CD4-positive, alpha-beta T cell treated with Interleukin-6 at 100 ng/mL for 8 hours (primary cell): ENCODE measurements around the gene PRLR.
A peak's percentile ranks its signal among the peaks of the same experiment; 100 is the strongest.

Source experiments
- DNase-seq: peaks from one replicate; pipeline ENCODE4 v3.0.0-alpha.2; 2020; ENCODE audit warnings: mixed read lengths, low spot score

PRLR gene

GRCh38 chr5:35159370-35159742, 70.9 kb downstream of the PRLR start:
- DNase-seq, result no peak

- no peak for DNase-seq
Observed at GRCh38 chr5:35158622-35159369, 71.5 kb downstream of the PRLR start.

DNA sequence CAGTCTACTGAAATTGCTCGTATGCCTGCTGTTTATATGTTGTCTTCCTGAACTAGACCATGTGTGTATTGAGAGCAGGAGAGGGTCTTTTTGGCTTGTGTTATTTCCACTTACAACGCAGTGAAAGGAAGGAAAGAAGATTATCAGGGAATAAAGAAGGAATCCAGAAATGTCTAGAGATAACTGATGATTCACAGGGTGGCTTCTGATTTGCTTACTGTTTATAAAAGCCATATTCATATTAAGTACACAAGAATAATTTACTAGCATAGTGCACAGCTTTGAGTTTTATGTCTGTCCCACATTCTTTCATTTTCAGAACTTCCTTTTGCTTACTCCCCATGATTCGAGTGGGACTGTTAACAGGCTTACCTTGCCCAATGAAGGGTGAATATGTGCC, 72.1 kb downstream of the PRLR start:
- no peak for DNase-seq

DNA sequence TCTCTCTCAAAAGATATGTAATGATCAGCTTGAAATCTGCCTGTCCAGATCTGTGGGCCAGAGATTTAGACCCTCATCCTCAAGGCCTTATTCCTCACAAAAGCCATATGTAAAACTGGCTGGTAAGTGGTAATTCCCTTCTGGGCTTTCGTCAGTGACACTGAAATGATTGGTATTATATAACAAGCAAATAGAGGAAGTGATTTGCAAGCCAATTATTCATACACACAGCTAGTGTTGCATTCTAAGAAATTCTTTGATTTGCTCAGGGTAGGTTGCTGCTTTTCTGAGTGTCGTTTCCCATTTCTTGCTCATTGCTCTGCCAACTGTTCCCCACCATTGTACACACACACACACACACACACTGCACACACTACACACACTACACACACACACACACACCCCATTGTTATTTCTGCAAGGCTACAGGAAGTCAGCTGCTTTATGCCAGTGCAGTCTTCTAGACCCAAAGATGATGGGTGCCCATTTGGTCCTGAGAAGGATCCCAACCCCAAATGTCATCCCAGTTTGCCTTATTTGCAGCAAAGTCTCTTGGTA, 76.8 kb downstream of the PRLR start:
- no peak for DNase-seq

GRCh38 chr5:35152733-35153132, 77.6 kb downstream of the PRLR start:
- no peak for DNase-seq

DNA sequence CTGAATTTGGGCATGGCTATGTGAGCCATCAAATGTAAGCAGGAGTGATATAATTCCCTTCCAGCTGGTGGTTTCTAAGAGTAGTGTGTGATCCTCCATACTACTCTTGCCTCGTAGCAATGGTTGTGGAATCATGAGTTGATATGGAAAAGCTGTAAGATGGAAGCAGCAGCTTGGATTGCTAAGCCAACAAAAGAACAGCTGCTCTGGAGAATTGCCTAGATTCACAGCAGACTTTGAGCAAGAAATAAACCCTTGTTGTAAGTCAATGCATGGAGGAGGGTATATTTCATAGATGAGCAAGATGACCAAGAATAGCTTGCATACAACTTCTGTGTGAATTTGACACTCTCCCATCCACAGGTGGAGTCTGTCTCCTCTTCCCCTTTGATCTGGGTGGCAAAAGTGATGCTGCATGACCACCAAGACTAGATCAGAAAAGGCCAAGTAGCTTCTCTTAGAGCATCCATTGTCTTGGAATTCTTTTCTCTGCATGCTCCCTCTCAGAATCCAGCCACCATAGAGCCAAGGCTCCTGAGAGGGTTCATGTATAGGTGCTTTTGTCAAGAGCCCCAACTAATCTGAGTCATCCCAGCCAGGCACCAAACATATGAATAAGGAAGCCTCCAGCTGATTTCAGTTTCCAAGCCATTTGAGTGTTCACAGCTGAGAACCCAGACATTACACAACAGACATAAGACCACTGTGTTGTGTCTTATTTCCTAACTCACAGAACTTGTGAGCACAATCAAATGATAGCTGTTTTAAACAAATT, 79.0 kb downstream of the PRLR start:
- DNase-seq, result no peak

DNA sequence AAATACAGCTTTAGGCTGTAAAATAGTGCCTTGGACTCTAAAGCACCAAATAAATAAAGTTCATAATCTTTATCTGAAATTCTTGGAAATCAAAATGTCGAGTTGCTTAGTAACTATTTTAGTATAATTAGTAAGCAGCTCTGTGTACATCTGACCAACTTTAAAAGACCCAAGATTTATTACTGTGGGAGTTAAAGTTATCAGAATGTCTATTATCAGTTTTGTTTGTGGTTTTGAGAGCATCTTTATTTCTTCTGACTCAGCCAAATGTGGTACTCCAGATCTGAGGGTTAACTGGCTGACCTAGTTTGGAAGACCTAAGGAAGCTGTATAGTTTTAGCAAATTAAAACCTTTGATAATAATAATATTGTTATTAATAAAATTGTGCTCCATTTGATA, 81.2 kb downstream of the PRLR start:
- DNase-seq, result no peak

- no peak for DNase-seq
Observed at GRCh38 chr5:35146406-35146805, 83.9 kb downstream of the PRLR start.

- DNase-seq, result no peak
Observed at GRCh38 chr5:35145691-35146317, 84.5 kb downstream of the PRLR start.

DNA sequence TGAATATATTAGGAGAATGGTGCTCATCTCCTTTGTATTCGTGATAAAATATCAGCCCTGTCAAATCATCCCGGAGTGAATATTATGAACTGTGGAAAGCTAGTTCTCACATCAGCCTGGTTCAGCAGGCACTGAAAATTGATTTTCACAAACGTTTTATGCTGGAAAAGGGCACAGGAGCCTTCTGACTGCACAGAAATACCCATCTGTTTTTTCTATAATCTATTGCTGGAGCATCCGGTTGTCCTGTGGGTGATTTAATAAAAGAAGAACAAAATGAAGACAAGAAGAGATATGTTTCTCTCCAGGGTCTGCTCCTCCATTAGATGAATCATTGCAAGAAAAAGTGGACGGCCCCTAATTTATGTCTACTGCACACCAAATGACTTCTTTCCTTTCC, 85.3 kb downstream of the PRLR start:
- DNase-seq, result no peak

DNA sequence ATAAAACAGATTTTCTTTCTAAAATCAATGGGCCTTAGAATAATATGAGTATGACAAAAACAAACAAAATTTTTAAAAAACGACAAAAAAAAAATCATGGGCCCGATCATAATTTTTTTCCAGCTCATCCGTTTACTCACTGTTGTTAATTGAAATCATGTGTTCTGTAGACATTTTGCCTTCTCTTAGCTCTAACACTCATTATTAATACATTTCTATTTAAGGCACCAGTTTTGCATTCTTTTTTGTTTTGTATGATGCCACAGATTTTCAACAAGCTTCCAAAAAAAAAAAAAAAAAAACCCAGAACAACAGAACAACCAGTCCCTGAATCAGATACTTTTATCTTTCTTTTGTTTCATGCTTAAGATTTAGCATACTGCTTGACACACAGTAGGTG, 86.4 kb downstream of the PRLR start:
- no peak for DNase-seq

GRCh38 chr5:35141739-35142138, 88.5 kb downstream of the PRLR start:
- DNase-seq, result no peak

DNA sequence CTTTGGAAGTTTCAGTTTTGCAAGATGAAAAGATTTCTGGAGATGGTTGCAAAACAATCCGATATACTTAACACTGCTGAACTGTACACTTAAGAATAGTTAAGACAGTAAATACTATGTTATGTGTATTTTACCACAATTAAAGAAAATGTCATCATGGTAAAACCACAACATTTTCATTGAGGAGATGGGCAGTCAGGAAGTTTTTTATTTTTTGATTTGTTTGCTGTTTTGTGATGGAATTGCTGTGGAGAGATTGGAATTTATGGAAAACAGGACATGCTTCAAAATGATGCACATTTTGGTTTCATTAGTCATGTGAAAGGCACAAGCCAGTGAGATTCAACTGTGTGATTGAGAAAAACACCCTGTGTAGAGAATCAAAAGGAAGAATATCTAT, 92.1 kb downstream of the PRLR start:
- DNase-seq, result no peak

- DNase-seq, result no peak
Observed at GRCh38 chr5:35136386-35136785, 93.9 kb downstream of the PRLR start.

DNA sequence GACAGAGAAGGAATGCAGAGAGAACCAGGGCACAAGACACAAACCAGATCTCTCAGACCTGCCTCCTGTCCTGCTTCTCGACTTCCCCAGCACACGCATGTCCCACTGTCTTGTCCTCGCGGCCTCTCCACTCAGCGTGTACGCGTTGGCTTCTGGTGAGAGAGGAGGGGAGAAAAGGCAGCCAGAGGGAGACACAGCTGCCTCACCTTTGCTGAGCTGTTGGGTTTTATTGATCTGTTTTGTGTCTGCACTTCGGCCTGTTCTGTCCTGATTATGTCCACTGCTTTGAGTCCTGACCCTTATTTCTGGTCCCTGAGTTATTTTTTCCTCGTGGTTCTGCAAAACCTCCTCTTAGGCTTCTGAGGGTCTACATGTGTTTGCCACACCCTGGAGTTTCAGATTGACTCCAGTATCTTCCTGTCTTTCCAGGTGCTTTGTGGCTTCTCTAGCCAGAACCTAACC, 95.0 kb downstream of the PRLR start:
- DNase-seq, result no peak

DNA sequence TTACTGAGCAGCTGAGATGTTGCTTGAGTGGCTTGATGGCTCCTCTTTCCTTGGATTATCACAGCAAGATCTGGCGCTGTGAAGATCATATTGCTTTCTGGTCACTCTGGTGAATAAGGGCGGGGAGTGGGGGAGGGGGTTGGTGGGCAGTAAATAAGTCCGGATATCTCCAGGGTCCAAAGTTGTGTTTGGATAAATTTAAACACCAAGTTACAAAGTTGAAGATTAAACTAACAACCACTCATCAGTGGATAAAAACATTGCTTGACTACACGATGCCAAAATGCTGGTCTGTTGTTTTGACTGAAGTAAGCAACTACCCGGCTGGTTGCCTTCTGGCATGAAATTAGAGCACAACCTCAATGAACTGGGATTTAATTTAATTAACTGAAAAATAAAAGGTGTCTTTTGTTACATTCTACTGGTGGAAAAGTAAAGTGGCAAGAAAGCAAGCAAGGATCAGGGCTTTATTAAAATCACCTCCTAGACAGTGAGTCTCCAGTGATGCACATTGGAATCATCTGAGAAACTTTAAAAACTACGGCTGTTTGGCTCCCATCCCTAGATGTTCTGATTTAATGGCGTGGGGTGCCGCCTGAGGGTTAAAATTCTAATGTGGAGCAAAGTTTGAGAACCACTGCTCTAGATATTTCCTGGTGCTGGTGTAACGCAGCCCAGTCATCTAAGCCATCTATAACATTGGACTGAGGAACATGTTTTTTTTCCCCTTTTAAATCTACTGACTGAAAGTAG, 95.8 kb downstream of the PRLR start:
- DNase-seq, result no peak

DNA sequence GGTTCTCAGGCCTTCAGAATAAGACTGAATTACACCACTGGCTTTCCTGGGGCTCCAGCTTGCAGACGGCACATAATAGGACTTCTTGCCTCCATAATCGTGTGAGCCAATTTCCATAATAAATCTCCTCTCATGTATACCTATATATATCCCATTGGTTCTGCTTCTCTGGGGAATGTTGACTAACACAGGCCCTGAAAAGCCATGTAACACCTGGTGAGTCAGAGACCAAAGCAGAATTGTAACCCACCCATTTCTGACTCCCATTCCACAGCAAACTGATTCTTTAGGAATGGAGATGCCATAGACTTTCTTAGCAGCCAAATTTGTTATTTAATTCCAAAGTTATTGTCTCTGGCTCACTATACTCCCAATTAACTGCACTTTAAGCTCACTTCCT, 97.1 kb downstream of the PRLR start:
- DNase-seq, result no peak

- DNase-seq, result no peak
Observed at GRCh38 chr5:35131723-35132122, 98.6 kb downstream of the PRLR start.

DNA sequence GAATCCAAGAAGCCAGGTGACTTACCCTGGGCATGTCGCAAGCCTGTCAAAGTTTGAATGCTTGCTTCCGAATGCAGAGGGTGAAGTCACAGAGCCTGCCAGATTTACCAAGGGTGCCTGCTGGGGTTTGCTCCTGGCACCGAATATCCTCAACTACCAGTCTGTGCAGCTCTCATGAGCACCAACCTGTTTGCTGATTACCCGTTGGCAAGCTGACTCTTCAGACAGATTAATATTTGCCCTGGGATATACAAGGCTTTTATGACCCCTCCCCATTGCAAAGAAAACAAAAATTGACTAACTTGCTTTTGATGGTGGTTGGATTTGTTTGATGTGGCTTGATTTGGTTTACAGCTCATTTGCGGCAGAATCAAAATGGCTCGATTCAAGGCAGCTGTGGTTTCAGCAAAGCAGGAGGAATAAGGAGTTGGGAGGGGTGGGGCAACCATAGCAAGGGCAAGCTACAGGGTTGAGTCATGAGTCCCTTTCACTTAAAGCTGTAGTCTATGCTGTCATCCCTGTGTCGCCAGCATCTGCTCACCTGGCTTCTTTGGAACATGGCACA, 100.3 kb downstream of the PRLR start:
- peak; percentile 28 for DNase-seq

GRCh38 chr5:35129276-35129675, 101.0 kb downstream of the PRLR start:
- DNase-seq, result no peak

- DNase-seq, result no peak
Observed at GRCh38 chr5:35127006-35127405, 103.3 kb downstream of the PRLR start.

GRCh38 chr5:35125746-35126145, 104.5 kb downstream of the PRLR start:
- DNase-seq, result no peak
